Spleen (tissue), 7 donors: ENCODE measurements around the gene NR3C2.

Source experiments
- POLR2AphosphoS5 ChIP-seq, 3 donors: sonication (generic); formaldehyde crosslinking; IDR thresholded peaks; one replicate each; pipeline ENCODE4 v1.5.1; 2017; ENCODE audit warnings: antibody characterized with exemption in 3 of 3
- TF ChIP-seq, protein P1 (sequence below), 11 experiments: fragments of 200-600 bp in 7 of 11; fragments of 450-650 bp in 4 of 11; sonication (generic) in 4 of 11; IDR thresholded peaks in 8 of 11; conservative IDR thresholded peaks in 3 of 11; 1 replicate in 7 of 11; 2 replicates in 4 of 11; pipeline versions ENCODE4 v1.4.0 to v1.8.0; 2016 to 2021; ENCODE audit warnings: antibody characterized with exemption in 11 of 11, inconsistent platforms in 4 of 11, mild to moderate bottlenecking in 1 of 11
- donor health status: DM: no; HTN: no; CAD: no; lungs with moderate emphysema.
- donor health status: DM: no; HTN: no; CAD: no.
- donor health status: DM: no; HTN: no; CAD: no.

GRCh38 chr4:148203056-148203898 is 238.9 kb downstream of the NR3C2 start:
- TF ChIP-seq POLR2AphosphoS5 (IDR thresholded peaks at IDR 0.05), result no peak
- TF ChIP-seq, protein P1, sequence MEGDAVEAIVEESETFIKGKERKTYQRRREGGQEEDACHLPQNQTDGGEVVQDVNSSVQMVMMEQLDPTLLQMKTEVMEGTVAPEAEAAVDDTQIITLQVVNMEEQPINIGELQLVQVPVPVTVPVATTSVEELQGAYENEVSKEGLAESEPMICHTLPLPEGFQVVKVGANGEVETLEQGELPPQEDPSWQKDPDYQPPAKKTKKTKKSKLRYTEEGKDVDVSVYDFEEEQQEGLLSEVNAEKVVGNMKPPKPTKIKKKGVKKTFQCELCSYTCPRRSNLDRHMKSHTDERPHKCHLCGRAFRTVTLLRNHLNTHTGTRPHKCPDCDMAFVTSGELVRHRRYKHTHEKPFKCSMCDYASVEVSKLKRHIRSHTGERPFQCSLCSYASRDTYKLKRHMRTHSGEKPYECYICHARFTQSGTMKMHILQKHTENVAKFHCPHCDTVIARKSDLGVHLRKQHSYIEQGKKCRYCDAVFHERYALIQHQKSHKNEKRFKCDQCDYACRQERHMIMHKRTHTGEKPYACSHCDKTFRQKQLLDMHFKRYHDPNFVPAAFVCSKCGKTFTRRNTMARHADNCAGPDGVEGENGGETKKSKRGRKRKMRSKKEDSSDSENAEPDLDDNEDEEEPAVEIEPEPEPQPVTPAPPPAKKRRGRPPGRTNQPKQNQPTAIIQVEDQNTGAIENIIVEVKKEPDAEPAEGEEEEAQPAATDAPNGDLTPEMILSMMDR (IDR thresholded peaks at IDR 0.05 in 8 of 11, conservative IDR thresholded peaks at IDR 0.05 in 3 of 11), result no peak
